ENCODE results near the gene FAM241A. TPM values are rescaled to one million over a fixed set of nuclear protein-coding genes. Genes with fewer than 3 reads are reported as not detected.

The FAM241A gene
- total RNA-seq, 1 donor from 2014 or later: 0.19 TPM

DNA sequence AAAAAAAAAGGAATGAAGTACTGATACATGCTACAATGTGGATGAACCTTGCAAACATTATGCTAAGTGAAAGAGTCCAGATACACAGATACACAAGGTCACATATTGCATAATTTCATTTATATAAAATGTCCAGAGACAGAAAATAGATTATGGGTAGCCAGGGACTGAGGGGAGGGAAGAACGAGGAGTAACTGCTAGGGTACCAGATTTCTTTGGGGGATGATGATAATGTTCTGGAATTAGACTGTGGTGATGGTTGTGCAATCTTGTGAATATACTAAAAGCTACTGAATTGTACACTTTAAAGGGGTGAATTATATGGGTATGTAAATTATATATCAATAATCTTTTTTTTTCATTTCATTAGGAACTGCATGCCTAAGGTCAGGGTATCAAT, 65.5 kb downstream of the FAM241A start:
- Mint-ChIP-seq H3K4me1 (ENCODE audit: unreplicated experiment) (no peaks in the 10 kb centered on the region), H3K9me3 (ENCODE audit: unreplicated experiment) (no peaks in the 10 kb centered on the region), H3K4me3 (ENCODE audit: unreplicated experiment) (no peak overlapping the region), H3K36me3 (ENCODE audit: unreplicated experiment) (no peaks in the 10 kb centered on the region), H3K27me3 (ENCODE audit: unreplicated experiment) (peaks cover 29% of the 10 kb centered on the region), H3K27ac (ENCODE audit: unreplicated experiment) (no peak overlapping the region)
- no peak for DNase-seq (ENCODE audit: extremely low spot score, unreplicated experiment)
- TF ChIP-seq, protein P1, sequence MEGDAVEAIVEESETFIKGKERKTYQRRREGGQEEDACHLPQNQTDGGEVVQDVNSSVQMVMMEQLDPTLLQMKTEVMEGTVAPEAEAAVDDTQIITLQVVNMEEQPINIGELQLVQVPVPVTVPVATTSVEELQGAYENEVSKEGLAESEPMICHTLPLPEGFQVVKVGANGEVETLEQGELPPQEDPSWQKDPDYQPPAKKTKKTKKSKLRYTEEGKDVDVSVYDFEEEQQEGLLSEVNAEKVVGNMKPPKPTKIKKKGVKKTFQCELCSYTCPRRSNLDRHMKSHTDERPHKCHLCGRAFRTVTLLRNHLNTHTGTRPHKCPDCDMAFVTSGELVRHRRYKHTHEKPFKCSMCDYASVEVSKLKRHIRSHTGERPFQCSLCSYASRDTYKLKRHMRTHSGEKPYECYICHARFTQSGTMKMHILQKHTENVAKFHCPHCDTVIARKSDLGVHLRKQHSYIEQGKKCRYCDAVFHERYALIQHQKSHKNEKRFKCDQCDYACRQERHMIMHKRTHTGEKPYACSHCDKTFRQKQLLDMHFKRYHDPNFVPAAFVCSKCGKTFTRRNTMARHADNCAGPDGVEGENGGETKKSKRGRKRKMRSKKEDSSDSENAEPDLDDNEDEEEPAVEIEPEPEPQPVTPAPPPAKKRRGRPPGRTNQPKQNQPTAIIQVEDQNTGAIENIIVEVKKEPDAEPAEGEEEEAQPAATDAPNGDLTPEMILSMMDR (IDR thresholded peaks at IDR 0.05): no peak

DNA sequence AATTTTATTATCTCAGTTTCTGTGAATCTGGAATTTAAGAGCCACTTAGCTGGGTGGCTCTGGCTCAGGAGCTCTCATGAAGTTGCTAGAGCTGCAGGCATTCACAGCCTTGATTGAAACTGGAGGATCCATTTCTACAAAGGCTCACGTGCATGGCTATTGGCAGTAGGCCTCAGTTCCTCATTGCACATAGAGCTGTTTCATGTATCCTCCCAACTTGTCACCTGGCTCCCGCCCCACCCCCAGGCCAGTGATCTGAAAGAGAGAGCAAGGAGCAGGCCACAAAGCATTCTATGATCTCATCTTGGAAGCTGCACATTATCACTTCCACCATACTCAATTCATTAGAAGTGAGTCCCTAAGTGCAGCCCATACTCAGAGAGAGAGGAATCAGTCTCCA, 67.8 kb downstream of the FAM241A start:
- no peak overlapping the region for H3K27ac Mint-ChIP-seq (ENCODE audit: unreplicated experiment)
- no peaks in the 10 kb centered on the region for H3K36me3 Mint-ChIP-seq (ENCODE audit: unreplicated experiment)
- H3K4me3 Mint-ChIP-seq (ENCODE audit: unreplicated experiment): no peak overlapping the region
- H3K4me1 Mint-ChIP-seq (ENCODE audit: unreplicated experiment): no peaks in the 10 kb centered on the region
- peaks cover 29% of the 10 kb centered on the region for H3K27me3 Mint-ChIP-seq (ENCODE audit: unreplicated experiment)
- TF ChIP-seq, protein P1 (IDR thresholded peaks at IDR 0.05): no peak
- no peak for DNase-seq (ENCODE audit: extremely low spot score, unreplicated experiment)
- no peaks in the 10 kb centered on the region for H3K9me3 Mint-ChIP-seq (ENCODE audit: unreplicated experiment)

DNA sequence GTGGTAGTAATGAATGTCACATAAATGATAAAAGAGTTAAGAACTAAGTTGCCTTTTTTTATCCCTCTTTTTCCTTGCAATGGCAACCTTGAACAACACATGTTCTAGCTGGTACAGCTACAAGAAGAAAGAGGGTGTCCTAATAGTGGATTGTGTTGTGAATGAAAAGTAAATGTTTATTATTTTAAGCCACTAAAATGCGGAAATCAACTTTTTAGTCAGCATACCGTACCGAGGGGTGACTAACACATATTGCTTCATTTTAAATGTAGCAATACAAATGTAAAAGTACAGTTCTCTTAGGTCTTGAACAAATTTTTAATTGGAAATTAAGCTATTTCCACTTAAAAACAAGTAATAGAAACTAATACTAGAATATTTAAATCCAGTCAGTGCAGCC, 68.6 kb downstream of the FAM241A start:
- no peak for DNase-seq (ENCODE audit: extremely low spot score, unreplicated experiment)
- H3K9me3 Mint-ChIP-seq (ENCODE audit: unreplicated experiment): no peaks in the 10 kb centered on the region
- no peak overlapping the region for H3K4me3 Mint-ChIP-seq (ENCODE audit: unreplicated experiment)
- H3K36me3 Mint-ChIP-seq (ENCODE audit: unreplicated experiment): no peaks in the 10 kb centered on the region
- TF ChIP-seq, protein P1 (IDR thresholded peaks at IDR 0.05): no peak
- no peak overlapping the region for H3K27ac Mint-ChIP-seq (ENCODE audit: unreplicated experiment)
- peaks cover 35% of the 10 kb centered on the region for H3K27me3 Mint-ChIP-seq (ENCODE audit: unreplicated experiment)
- H3K4me1 Mint-ChIP-seq (ENCODE audit: unreplicated experiment): no peaks in the 10 kb centered on the region

DNA sequence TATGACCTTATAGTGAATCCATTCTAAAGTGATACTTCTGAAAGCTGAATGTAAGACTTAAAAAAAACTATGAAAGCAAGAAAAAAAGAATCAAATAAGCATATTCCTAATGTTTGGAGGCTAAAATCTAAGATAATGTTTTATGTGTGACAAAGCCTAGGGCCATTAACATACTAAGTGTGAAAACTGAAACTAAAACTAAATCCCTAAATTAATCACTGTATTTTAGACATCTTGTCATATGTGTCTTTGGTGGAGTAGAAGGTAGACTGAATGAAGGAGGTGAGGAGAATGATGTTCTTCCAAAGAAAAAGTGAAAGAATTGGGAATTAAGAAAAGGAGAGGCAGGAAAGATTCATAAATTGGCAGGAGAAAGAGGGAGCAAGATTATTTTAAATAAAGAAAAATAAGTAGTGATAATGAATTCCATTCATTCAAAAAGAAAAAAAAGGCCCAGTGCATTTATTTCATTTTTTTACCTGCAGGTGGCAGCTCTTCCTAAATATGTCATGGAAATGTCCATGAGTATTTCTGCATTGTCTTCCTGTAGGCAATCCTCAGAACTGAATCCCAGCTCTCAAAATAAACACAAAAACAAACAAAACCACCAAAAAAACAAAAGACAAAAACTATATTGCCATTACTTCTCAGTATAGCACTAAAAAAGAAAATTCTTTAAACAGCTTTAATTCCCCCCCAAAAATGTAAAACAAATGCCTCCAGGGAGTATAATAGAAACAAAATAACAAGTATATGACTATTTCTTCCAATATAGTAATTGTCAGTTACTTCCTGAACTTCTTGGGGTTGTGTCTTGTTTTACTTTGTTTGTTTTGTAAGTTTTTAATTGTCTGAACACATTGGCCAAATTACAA, 69.4 kb downstream of the FAM241A start:
- no peaks in the 10 kb centered on the region for H3K4me1 Mint-ChIP-seq (ENCODE audit: unreplicated experiment)
- H3K4me3 Mint-ChIP-seq (ENCODE audit: unreplicated experiment): no peak overlapping the region
- H3K36me3 Mint-ChIP-seq (ENCODE audit: unreplicated experiment): no peaks in the 10 kb centered on the region
- DNase-seq (ENCODE audit: extremely low spot score, unreplicated experiment): no peak
- H3K27ac Mint-ChIP-seq (ENCODE audit: unreplicated experiment): no peak overlapping the region
- H3K27me3 Mint-ChIP-seq (ENCODE audit: unreplicated experiment): peaks cover 39% of the 10 kb centered on the region
- H3K9me3 Mint-ChIP-seq (ENCODE audit: unreplicated experiment): no peaks in the 10 kb centered on the region
- TF ChIP-seq, protein P1 (IDR thresholded peaks at IDR 0.05): peak; percentile 57

DNA sequence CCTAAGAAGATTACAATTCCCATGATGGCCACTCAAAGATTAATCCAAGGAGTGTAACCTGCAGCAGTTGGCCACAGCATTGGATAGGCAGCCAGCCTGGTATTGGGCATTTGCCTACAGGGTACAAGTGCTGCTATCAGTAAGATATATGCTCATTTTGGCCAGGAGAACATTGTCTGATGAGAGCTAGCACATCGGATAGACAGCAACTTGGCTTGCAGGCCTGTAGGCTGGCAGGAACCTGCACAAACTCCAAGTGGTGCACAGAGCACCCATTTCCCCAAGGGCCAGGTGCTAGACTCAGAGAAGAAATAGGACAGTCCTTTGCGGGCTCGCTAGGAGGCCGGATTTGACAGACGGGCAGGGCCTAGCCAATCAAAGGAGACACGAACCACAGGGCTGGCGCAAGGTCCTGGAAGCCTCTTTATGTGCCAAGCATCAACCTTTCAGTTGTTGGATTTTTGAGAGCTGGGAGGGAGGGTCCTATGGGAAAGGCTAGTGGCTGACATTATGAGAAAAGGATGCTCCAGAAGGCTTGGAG, 74.6 kb downstream of the FAM241A start:
- no peak overlapping the region for H3K27ac Mint-ChIP-seq (ENCODE audit: unreplicated experiment)
- no peaks in the 10 kb centered on the region for H3K9me3 Mint-ChIP-seq (ENCODE audit: unreplicated experiment)
- no peaks in the 10 kb centered on the region for H3K4me1 Mint-ChIP-seq (ENCODE audit: unreplicated experiment)
- TF ChIP-seq, protein P1 (IDR thresholded peaks at IDR 0.05): no peak
- no peak overlapping the region for H3K4me3 Mint-ChIP-seq (ENCODE audit: unreplicated experiment)
- peaks cover 35% of the 10 kb centered on the region for H3K27me3 Mint-ChIP-seq (ENCODE audit: unreplicated experiment)
- no peak for DNase-seq (ENCODE audit: extremely low spot score, unreplicated experiment)
- H3K36me3 Mint-ChIP-seq (ENCODE audit: unreplicated experiment): no peaks in the 10 kb centered on the region

Measured in osteocyte (in vitro differentiated cells).